Measurements from ENCODE around the gene FGF19. TPM values are rescaled to one million over a fixed set of nuclear protein-coding genes. Genes with fewer than 3 reads are reported as not detected.

FGF19 gene
- total RNA-seq, 1 donor from 2014 or later, result not detected

- DNase-seq (ENCODE audit: low read depth), result no peak
- peaks cover 1% of the 10 kb centered on the region for H3K36me3 ChIP-seq (ENCODE audit: control insufficient read depth, insufficient read depth, low read length)
Observed at GRCh38 chr11:69652999-69653398, 50.8 kb downstream of the FGF19 start.

GRCh38 chr11:69651834-69652620, 51.8 kb downstream of the FGF19 start:
- DNase-seq (ENCODE audit: low read depth), result no peak
- H3K27me3 ChIP-seq (ENCODE audit: control insufficient read depth, insufficient read depth, low read length), result no peaks in the 10 kb centered on the region
- H3K4me3 ChIP-seq (ENCODE audit: low read depth, low read length), result no peak overlapping the region
- peaks cover 1% of the 10 kb centered on the region for H3K36me3 ChIP-seq (ENCODE audit: control insufficient read depth, insufficient read depth, low read length)
- no peak for TF ChIP-seq CTCF (IDR thresholded peaks at IDR 0.05; ENCODE audit: insufficient read depth, low read length, poor library complexity, severe bottlenecking)

More at GRCh38 chr11:69652999-69653398, 50.8 kb downstream of the FGF19 start:
- TF ChIP-seq CTCF (IDR thresholded peaks at IDR 0.05; ENCODE audit: insufficient read depth, low read length, poor library complexity, severe bottlenecking), result no peak
- H3K27me3 ChIP-seq (ENCODE audit: control insufficient read depth, insufficient read depth, low read length), result no peaks in the 10 kb centered on the region
- H3K4me3 ChIP-seq (ENCODE audit: low read depth, low read length), result no peak overlapping the region

GRCh38 chr11:69650832-69651344, 52.9 kb downstream of the FGF19 start:
- Histone ChIP-seq H3K4me3 (ENCODE audit: low read depth, low read length) (no peak overlapping the region), H3K27me3 (ENCODE audit: control insufficient read depth, insufficient read depth, low read length) (no peaks in the 10 kb centered on the region), H3K36me3 (ENCODE audit: control insufficient read depth, insufficient read depth, low read length) (peaks cover 1% of the 10 kb centered on the region)
- no peak for TF ChIP-seq CTCF (IDR thresholded peaks at IDR 0.05; ENCODE audit: insufficient read depth, low read length, poor library complexity, severe bottlenecking)
- no peak for DNase-seq (ENCODE audit: low read depth)

GRCh38 chr11:69650081-69650831, 53.6 kb downstream of the FGF19 start:
- no peak overlapping the region for H3K4me3 ChIP-seq (ENCODE audit: low read depth, low read length)
- no peak for TF ChIP-seq CTCF (IDR thresholded peaks at IDR 0.05; ENCODE audit: insufficient read depth, low read length, poor library complexity, severe bottlenecking)
- H3K36me3 ChIP-seq (ENCODE audit: control insufficient read depth, insufficient read depth, low read length), result peaks cover 1% of the 10 kb centered on the region
- DNase-seq (ENCODE audit: low read depth), result no peak
- H3K27me3 ChIP-seq (ENCODE audit: control insufficient read depth, insufficient read depth, low read length), result no peaks in the 10 kb centered on the region

- no peak for TF ChIP-seq CTCF (IDR thresholded peaks at IDR 0.05; ENCODE audit: insufficient read depth, low read length, poor library complexity, severe bottlenecking)
- Histone ChIP-seq H3K36me3 (ENCODE audit: control insufficient read depth, insufficient read depth, low read length) (peaks cover 3% of the 10 kb centered on the region), H3K4me3 (ENCODE audit: low read depth, low read length) (no peak overlapping the region), H3K27me3 (ENCODE audit: control insufficient read depth, insufficient read depth, low read length) (no peaks in the 10 kb centered on the region)
- no peak for DNase-seq (ENCODE audit: low read depth)
Observed at GRCh38 chr11:69649576-69649900, 54.3 kb downstream of the FGF19 start.
